Keratinocyte (primary cell): ENCODE results near the gene DGKH. TPM values are rescaled to one million over a fixed set of nuclear protein-coding genes. Genes with fewer than 3 reads are reported as not detected.

Experiments
- DNase-seq: peaks from one replicate; pipeline ENCODE4 v3.0.0-alpha.2; 2011; ENCODE audit warnings: low read depth, missing footprints, low spot score
- FAIRE-seq: peaks from 2 replicates; lab custom pipeline; 2011; peaks lifted over from hg19 to GRCh38; lab: Jason Lieb, UNC
- H2AFZ ChIP-seq: 2 replicates; pipeline ENCODE4 v1.6.0; 2012; ENCODE audit warnings: low read length, control low read depth, inconsistent platforms; ENCODE audit not compliant: control insufficient read depth
- H3K27ac ChIP-seq: 2 replicates; pipeline ENCODE4 v1.5.1; 2011; ENCODE audit warnings: low read length; ENCODE audit not compliant: control insufficient read depth, insufficient read depth
- H3K27me3 ChIP-seq: 3 replicates; pipeline ENCODE4 v1.6.0; 2011; ENCODE audit warnings: low read length; ENCODE audit not compliant: control insufficient read depth, insufficient read depth; ENCODE audit errors: extremely low read depth
- H3K36me3 ChIP-seq, 2 experiments: 2 replicates in 1 of 2; 3 replicates in 1 of 2; pipeline ENCODE4 v1.5.1; 2011; ENCODE audit warnings: low read length in 2 of 2, mild to moderate bottlenecking in 1 of 2; ENCODE audit not compliant: control insufficient read depth in 2 of 2, insufficient read depth in 2 of 2; ENCODE audit errors: extremely low read depth in 1 of 2
- H3K4me1 ChIP-seq: 3 replicates; pipeline ENCODE4 v1.5.1; 2011; ENCODE audit warnings: low read length; ENCODE audit not compliant: control insufficient read depth, insufficient read depth; ENCODE audit errors: extremely low read depth
- H3K4me2 ChIP-seq: 3 replicates; pipeline ENCODE4 v1.6.0; 2011; ENCODE audit warnings: low read depth, low read length; ENCODE audit not compliant: control insufficient read depth, insufficient read depth; ENCODE audit errors: extremely low read depth
- H3K4me3 ChIP-seq, 3 experiments: fragments of 200-600 bp in 1 of 3; sonication (generic) in 1 of 3; 2 replicates in 2 of 3; 3 replicates in 1 of 3; pipeline ENCODE4 v1.5.1; 2011 to 2016; ENCODE audit warnings: low read length in 3 of 3, mild to moderate bottlenecking in 3 of 3, control low read depth in 2 of 3, inconsistent platforms in 1 of 3, low read depth in 1 of 3, mixed read lengths in 1 of 3, mixed run types in 1 of 3, moderate library complexity in 1 of 3; ENCODE audit not compliant: control insufficient read depth in 2 of 3, insufficient read depth in 2 of 3; ENCODE audit errors: extremely low read depth in 1 of 3
- H3K79me2 ChIP-seq: 2 replicates; pipeline ENCODE4 v1.6.0; 2012; ENCODE audit warnings: low read length; ENCODE audit not compliant: control insufficient read depth, insufficient read depth
- H3K9ac ChIP-seq: 3 replicates; pipeline ENCODE4 v1.6.0; 2011; ENCODE audit warnings: low read length; ENCODE audit not compliant: control insufficient read depth, insufficient read depth; ENCODE audit errors: extremely low read depth
- H3K9me1 ChIP-seq: 3 replicates; pipeline ENCODE4 v1.6.0; 2011; ENCODE audit warnings: low read length; ENCODE audit not compliant: control insufficient read depth, insufficient read depth; ENCODE audit errors: extremely low read depth
- H3K9me3 ChIP-seq: 2 replicates; pipeline ENCODE4 v1.5.1; 2012; ENCODE audit warnings: low read depth, low read length; ENCODE audit not compliant: control insufficient read depth
- H4K20me1 ChIP-seq: 3 replicates; pipeline ENCODE4 v1.6.0; 2011; ENCODE audit warnings: low read length; ENCODE audit not compliant: control insufficient read depth, insufficient read depth; ENCODE audit errors: extremely low read depth
- CTCF ChIP-seq, 3 experiments: IDR thresholded peaks in 1 of 3; conservative IDR thresholded peaks in 1 of 3; optimal IDR thresholded peaks in 1 of 3; 2 replicates in 2 of 3; 3 replicates in 1 of 3; pipeline versions ENCODE3 to v1.5.1; 2011; ENCODE audit warnings: low read length in 3 of 3, mild to moderate bottlenecking in 3 of 3, moderate library complexity in 2 of 3, control low read depth in 1 of 3, inconsistent platforms in 1 of 3; ENCODE audit not compliant: insufficient read depth in 2 of 3; ENCODE audit errors: extremely low read depth in 1 of 3
- EZH2 ChIP-seq: IDR thresholded peaks from one replicate; pipeline ENCODE4 v1.6.1; 2012; ENCODE audit warnings: inconsistent platforms, mild to moderate bottlenecking, low read length, moderate library complexity
- dilution Hi-C: fragments of 300-500 bp; cut with MboI; formaldehyde crosslinking; loops from one replicate; pipeline ENCODE4 v1.7.0; 2020; ENCODE audit warnings: low sequenced_read_pairs; ENCODE audit not compliant: extremely low pct_ligation_motif_present
- polyA plus RNA-seq, 5 experiments: library from polyadenylated mRNA; depleted of rRNA in 3 of 5; stranded (reverse) in 3 of 5; stranded (forward) in 1 of 5; unstranded in 1 of 5; fragments of >200 nt; gene quantifications; 1 replicate in 1 of 5; 2 replicates in 3 of 5; 3 replicates in 1 of 5; pipeline versions ENCODE4 v1.2.1 to v1.2.3, GENCODE V29; 2011 to 2012; ENCODE audit warnings: missing spikeins in 2 of 5, low read depth in 1 of 5, low replicate concordance in 1 of 5

The DGKH gene
- polyA plus RNA-seq, 1 donor (not counting 4 experiments of a cell fraction or from before 2014, with no cell fraction given) = 12.8 TPM

- FAIRE-seq (no peak), DNase-seq (no peak)
- no peak overlapping the region for H3K9ac ChIP-seq
- H3K9me1 ChIP-seq = no peaks in the 10 kb centered on the region
- no peaks in the 10 kb centered on the region for H3K27me3 ChIP-seq
- H3K4me2 ChIP-seq = no peak overlapping the region
- no peaks in the 10 kb centered on the region for H3K36me3 ChIP-seq
- H2AFZ ChIP-seq = no peak overlapping the region
- H3K79me2 ChIP-seq = no peaks in the 10 kb centered on the region
- peaks cover 24% of the 10 kb centered on the region for H3K4me1 ChIP-seq
- H3K9me3 ChIP-seq = no peaks in the 10 kb centered on the region
- H3K27ac ChIP-seq = no peak overlapping the region
- H3K4me3 ChIP-seq = no peak overlapping the region
- H4K20me1 ChIP-seq = no peaks in the 10 kb centered on the region
- TF ChIP-seq EZH2 = no peak
- no peak for TF ChIP-seq CTCF (optimal IDR thresholded peaks at IDR 0.05 in 1 of 3, IDR thresholded peaks at IDR 0.05 in 1 of 3, conservative IDR thresholded peaks at IDR 0.05 in 1 of 3; ENCODE audit: extremely low read depth in 1 of 3, insufficient read depth in 2 of 3, low read length in 3 of 3)
- dilution Hi-C loops = no loop called here
These were observed 25.5 kb upstream of the DGKH start for GRCh38 chr13:42022796-42023493.

- Histone ChIP-seq H3K9ac (peak overlapping the region; percentile 11), H3K27ac (peak overlapping the region; percentile 90), H3K27me3 (no peaks in the 10 kb centered on the region), H3K9me3 (no peaks in the 10 kb centered on the region), H3K9me1 (no peaks in the 10 kb centered on the region), H3K4me3 (no peak overlapping the region), H2AFZ (peak overlapping the region; percentile 75), H4K20me1 (no peaks in the 10 kb centered on the region), H3K4me1 (peaks cover 32% of the 10 kb centered on the region), H3K36me3 (no peaks in the 10 kb centered on the region), H3K4me2 (peak overlapping the region; percentile 62), H3K79me2 (no peaks in the 10 kb centered on the region)
- TF ChIP-seq EZH2 = no peak
- no peak for TF ChIP-seq CTCF (optimal IDR thresholded peaks at IDR 0.05 in 1 of 3, IDR thresholded peaks at IDR 0.05 in 1 of 3, conservative IDR thresholded peaks at IDR 0.05 in 1 of 3; ENCODE audit: extremely low read depth in 1 of 3, insufficient read depth in 2 of 3, low read length in 3 of 3)
- DNase-seq (no peak), FAIRE-seq (no peak)
- dilution Hi-C loops = no loop called here
These were observed 21.2 kb upstream of the DGKH start for GRCh38 chr13:42027286-42027685.
